HG03520 (cell line): ENCODE results near the gene SLC35F1.
"Not testable (repeated sequence)": the region's sequence is repeated elsewhere in the genome, so short reads cannot be mapped to it uniquely, and the experiment has no call there.

Experiments used
- ATAC-seq: cut with Tn5 transposase; IDR thresholded peaks from one replicate; pipeline ENCODE4 v1.9.1; 2021; ENCODE audit warnings: mild to moderate bottlenecking, moderate library complexity; ENCODE audit not compliant: unreplicated experiment

The SLC35F1 gene

GRCh38 chr6:117924690-117925089 lies 17.6 kb downstream of the SLC35F1 start:
- ATAC-seq, result no peak

- no peak for ATAC-seq
Measured at GRCh38 chr6:117927866-117928265, 20.8 kb downstream of the SLC35F1 start.

GRCh38 chr6:117928833-117929232 lies 21.8 kb downstream of the SLC35F1 start:
- no peak for ATAC-seq

DNA sequence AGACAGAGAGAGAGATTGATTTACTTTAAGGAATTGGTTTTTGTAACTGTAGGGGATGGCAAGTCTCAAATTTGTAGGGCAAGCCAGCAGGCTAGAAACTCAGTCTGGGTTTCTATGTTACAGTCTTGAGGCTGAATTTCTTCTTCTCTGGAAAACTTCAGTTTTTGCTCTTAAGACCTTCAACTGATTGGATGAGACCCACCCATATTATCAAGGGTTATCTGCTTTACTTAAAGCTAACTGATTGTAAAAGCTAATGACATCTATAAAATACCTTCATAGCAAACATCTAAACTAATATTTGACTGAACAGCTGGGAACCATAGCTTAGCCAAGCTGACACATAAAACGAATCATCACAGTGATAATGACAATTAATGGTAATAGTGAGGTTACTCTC lies 22.4 kb downstream of the SLC35F1 start:
- no peak for ATAC-seq

DNA sequence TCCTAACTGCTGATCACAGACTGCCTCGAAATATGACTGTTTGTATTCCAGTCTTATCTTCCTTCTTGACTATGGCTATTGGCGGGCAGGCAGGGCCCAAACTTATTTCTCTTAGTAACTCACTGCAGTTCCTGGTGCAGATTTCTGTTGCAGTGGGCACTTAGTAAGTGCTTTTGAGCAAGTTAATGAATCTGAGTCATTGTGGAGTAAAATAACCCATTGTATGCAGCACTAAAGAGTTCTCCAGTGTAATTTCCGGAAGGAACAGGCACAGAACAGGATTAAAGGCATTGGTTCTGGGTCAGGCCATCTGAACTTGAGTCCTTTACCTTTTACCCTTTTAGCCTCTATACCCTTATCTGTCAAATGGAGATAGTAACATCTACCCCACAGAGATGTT lies 23.6 kb downstream of the SLC35F1 start:
- ATAC-seq, result no peak

- ATAC-seq, result no peak
Measured at GRCh38 chr6:117932001-117932400, 24.9 kb downstream of the SLC35F1 start.

GRCh38 chr6:117932676-117933075 lies 25.6 kb downstream of the SLC35F1 start:
- no peak for ATAC-seq

DNA sequence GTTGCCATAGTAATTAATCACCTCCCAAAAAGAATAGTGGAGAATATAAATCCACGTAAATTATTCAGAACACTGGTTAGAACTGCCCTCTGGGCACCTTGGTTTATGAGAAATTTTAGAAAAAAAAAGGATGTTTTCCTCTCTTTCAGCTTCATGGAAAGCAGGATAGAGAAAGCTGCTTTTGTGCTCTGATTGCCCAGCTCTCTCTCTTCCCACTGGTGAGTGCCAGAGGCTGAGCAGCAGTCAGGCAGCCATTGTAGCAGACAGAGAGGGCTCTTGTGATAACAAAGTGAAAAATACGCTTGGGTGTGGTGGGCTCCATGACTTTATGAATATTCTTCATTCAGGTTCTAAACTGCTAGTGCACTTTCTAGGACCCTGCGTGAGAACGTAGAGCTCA lies 26.4 kb downstream of the SLC35F1 start:
- ATAC-seq, result no peak

DNA sequence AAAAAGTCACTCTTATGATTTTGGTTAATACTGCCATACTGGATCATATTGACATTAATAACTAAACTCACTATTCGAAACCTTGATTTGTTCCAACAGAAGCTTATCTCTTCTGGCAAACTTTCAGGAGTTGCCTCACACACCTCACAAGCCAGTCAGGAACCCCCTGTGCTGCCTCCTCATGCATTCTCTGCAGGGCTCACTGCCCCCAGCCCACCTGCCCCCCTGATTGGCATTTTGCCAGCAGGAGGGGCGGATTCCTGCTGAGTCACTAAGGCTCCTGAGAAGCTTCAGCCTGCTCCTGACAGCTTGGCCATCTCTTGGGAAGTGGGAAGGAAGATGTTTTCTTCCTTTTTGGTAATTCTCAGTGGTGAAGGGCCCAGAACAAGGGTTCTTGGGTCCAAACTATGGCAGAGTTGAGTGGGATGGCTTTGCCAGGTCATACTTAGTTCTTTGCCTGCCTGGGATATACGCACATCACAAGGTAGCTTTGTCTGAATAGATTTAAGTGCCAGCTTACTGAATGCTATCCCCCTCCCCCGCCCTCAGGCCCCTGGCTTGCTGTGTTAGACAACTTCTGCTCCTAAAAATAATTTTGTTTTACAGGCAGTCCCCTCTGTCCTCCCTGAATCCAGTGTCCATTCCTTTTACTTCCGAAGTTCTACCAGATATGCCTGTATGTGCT lies 31.4 kb downstream of the SLC35F1 start:
- no peak for ATAC-seq

- no peak for ATAC-seq
Measured at GRCh38 chr6:117947234-117947633, 40.2 kb downstream of the SLC35F1 start.

DNA sequence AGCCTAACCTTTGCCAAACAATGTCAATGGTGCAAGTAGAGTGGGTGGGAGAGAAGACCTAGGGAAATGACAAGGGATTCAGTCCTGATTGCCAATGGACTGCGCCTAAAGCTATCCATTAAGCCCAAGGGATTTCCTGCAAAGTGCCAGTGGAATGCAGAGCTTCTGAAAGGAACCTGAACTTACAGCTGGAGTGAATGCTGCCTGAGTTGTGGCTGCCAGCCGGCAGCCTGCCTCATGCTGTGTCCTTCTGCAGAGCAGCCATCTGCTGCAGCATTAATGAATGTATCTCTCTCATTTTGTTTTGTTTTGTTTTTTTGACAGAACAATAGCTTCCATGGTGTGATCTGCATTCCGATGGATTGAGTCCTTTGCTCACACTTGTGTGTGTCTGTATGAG lies 44.7 kb downstream of the SLC35F1 start:
- no peak for ATAC-seq

DNA sequence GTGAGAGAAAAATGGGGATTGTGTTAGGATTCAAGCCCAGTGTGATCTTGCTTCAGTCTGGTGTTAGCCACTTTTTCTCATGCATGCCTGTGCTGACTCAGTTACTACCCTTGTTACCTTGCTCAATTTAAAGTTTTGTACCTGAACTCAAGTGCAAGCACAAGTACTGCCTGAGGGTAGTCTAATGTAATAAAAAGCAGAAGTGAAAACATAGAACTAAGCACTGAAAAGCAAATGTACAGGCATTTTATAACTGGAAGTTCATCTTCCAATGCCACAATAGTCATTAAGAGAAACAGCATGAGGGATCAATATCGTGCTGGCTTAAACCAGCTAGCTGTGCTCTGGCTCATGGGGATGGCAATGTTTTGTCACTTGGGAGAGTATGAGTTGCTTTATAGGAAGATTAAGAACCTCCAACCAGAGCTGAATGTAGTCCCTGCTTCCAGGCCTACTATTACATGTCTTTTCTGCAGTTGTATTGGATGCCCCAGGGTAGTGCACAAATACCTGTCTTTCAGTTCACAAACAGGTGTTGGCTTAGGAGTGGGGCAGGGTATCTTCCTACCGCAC lies 48.7 kb downstream of the SLC35F1 start:
- no peak for ATAC-seq

DNA sequence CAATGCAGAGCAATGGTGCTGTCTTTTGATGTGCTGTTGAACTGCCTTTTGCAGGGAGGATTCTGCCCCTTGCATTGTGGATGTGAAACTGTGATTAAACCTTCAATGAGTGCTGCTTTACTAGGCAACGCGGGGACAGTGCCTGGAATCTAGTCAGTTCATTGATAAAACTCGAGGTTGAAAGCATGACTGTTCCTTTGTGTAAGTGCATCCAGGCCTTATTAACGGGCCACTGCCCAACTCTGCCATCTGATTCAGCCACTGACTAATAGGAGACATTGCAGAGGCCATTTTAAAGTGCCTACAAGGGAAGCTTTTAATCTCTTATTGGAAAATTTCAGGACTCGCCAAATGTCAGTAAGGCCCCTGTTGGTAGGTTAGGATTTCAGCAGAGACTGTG lies 49.3 kb downstream of the SLC35F1 start:
- no peak for ATAC-seq

- no peak for ATAC-seq
Measured at GRCh38 chr6:117958536-117958935, 51.5 kb downstream of the SLC35F1 start.

DNA sequence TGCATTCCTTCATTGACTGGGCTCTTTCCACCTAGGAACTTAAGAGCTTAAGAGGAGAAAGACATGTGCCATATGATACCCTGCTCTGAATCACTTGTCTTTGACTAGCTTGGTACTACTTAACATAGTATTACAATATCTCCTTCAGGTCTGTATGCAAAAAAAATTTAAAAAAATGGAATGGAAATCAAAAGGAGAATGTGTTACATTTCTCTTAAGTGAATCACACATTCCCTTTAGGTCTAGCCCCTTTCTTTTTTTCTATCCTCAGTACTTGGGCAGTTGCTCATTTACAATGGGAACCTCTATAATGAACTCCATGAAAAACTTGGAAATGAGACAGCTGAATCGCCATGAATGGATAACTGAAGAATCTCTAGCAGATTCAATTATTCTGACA lies 53.8 kb downstream of the SLC35F1 start:
- no peak for ATAC-seq

- no peak for ATAC-seq
Measured at GRCh38 chr6:117961301-117961700, 54.2 kb downstream of the SLC35F1 start.

DNA sequence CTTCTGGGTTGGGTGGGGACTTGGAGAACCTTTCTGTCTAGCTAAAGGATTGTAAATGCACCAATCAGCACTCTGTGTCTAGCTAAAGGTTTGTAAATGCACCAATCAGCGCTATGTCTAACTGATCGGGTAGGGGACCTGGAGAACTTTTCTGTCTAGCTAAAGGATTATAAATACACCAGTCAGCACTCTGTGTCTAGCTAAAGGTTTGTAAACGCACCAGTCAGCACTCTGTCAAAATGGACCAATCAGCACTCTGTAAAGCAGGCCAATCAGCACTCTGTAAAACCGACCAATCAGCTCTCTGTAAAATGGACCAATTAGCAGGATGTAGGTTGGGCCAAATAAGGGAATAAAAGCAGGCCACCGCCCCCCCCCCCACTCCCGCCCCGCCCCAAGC lies 58.7 kb downstream of the SLC35F1 start:
- not testable (repeated sequence) for ATAC-seq

GRCh38 chr6:117971637-117972036 lies 64.6 kb downstream of the SLC35F1 start:
- ATAC-seq, result no peak

- ATAC-seq, result no peak
Measured at GRCh38 chr6:117974914-117975627, 68.0 kb downstream of the SLC35F1 start.

DNA sequence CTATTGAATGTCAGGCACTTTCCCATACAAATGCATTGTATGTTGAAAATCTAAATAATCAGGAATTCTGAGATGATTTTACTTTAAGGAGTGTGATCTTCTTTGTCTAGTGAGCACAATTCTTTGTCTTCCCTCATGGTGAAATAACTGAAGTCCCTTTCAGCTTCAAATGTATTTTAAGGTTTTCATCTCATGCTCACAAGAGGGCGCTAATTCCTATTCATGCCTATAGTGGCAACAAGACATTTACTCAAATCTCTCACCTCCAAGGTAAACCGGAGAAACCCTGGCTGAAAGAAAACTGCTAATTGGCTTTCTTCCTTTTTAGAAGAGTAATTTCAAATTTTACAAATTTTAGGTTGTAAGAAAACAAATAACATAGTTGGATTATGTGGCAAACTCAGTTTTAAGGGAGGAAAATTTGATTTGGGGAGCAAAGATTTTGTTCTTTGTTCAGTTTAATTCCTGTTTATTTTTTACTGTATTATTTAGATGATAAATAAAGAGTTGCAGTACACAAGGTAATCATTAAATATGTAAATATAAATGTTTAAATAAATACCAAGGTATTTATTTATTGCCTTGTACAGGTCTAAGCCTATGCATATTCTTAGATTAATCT lies 69.1 kb downstream of the SLC35F1 start:
- ATAC-seq, result peak; percentile 61

- ATAC-seq, result no peak
Measured at GRCh38 chr6:117985916-117986315, 78.9 kb downstream of the SLC35F1 start.

GRCh38 chr6:117986396-117986795 lies 79.3 kb downstream of the SLC35F1 start:
- ATAC-seq, result no peak
